ENCODE results near the gene MYORG.

GRCh38 chr9:34405719-34406118, 29.0 kb upstream of the MYORG start:
- TF ChIP-seq CTCF (IDR thresholded peaks at IDR 0.05), result no peak
- TF ChIP-seq POLR2A (IDR thresholded peaks at IDR 0.05), result no peak

All from right lobe of liver (tissue), 4 donors.